Activated CD4-positive, alpha-beta T cell treated with anti-CD3 and anti-CD28 coated beads, Interleukin-2, amount 50 U/mL, for 48 hours (primary cell): ENCODE measurements around the gene SDC1.
"Not testable (repeated sequence)": the region's sequence is repeated elsewhere in the genome, so short reads cannot be mapped to it uniquely, and the experiment has no call there.

ENCODE experiments used
- DNase-seq, 2 experiments: peaks; one replicate each; pipeline ENCODE4 v3.0.0-alpha.2; 2020

Gene SDC1

DNA sequence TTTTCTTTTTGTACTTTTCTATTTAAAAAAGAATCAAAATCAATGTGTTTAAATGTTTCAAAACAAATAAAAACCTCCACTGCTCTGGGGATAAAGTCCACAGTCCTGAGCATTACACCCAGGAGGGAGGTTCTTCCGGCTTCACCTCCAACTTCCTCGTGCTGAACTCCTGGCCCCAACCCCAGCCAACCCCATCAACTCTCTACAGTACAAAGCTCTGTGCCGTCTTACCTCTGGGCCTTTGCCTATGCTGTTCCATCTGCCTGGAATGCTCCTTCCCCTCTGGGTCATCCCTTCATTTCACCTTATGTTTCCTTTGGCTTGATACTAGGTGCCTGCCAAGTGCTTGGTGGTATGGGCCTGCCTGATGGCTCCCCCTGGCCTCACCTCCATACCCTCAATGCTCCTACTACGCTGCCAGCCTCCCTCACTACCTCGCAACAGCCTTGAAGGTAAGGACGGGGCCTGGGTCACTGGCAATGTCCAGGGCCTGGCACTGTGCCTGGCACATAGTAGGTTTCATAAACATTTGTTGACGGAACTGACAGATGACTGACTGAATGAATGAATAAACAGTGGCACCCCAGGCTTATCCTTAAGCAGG lies 28.8 kb downstream of the SDC1 start:
- no peak for DNase-seq

DNA sequence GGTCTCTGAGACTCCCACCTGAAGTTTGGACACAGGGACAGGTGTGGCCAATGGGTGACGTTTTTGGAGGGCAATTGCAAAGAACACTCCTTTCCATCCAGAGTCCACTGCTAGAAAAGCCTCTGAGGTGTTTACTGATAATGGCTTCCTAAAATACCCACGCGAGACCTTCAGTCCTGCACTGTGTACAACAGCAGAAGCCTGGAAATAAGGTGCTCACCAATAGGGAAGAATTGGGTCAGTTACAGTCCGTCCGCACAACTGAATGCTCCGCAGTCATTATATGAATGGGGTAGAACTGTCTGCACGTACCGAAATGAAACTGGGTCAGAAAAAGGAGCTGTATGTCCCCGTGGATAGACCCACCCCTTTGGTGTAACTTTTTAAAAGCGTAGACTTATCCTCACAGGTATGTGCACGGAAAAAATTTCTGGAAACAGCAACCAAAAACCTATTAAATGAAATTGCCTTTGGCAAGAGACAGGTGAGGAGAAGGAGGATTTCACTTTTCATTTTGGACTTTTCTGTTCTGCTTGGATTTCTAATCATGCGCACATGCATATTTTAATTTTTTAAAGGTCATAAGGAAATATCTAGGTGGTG lies 29.4 kb downstream of the SDC1 start:
- no peak for DNase-seq

DNA sequence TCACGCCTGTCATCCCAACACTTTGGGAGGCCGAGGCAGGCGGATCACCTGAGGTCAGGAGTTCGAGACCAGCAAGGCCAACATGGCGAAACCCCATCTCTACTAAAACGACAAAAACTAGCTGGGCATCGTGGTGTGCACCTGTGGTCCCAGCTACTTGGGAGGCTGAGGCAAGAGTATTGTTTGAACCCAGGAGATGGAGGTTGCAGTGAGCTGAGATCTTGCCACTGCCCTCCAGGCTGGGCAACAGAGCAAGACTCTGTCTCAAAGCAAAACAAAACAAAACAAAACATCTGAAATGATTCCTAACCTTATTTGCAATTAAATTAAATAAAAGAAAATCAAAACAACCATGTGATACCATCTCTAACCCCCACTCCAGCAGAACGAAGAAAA lies 29.9 kb downstream of the SDC1 start:
- not testable (repeated sequence) for DNase-seq

DNA sequence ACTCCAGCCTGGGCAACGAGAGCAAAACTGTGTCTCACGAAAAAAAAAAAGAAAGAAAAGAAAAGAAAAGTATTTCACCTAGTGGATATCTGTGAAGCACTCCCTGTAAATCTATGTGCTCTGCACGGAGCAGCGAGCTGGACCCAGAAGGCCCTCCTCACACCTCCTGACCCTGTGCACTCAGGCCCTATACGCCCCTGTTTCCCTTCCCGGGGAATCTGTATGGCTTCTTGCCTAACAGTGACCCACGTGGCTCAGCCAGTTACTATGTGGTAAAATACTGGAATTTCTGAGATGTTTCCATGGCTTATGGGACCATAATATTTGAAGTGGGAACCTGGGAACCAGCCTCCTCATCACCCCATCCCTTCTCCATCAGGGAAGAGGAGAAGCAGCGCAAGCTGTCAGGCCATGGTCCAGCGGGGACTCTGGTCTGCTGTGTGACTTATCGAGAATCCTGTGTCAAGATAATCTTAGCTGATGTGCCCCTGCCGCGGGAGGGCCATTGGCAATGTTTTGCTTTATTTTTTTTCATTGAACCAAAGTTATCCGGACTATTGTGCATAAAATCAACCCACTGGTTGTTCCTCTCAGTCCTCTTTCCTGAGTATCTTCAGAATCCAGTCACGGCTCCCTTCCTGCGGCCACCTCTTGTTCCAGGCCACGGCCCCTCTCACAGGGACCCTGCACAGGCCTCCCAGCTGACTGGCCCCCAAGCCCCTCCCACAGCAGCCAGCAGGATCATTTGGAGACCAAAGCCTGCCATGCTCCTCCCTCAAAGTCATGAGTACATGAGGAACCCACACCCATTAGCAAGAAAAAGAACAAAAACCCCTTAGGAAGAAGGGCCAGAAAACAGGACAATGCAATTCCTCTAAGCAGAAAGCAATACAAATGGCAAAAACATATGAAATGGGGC lies 30.6 kb downstream of the SDC1 start:
- DNase-seq, result no peak

DNA sequence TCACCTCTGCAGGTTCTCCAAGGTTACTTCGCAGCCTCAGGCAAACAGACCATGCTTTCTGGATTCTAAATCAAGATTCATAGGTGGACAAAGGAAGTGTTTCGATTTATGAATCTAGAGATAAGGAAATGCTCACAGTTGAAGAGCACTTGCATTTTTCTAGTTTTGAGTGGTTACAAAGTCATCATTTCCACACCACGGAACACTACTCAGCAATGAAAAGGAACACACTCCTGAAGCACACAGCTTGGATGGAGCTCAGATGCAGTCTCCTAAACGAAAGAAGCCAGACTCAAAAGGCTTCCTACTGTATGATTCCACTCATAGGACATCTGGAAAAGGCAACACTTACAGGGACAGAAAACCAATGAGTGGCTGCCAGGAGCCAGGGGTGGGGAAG lies 31.7 kb downstream of the SDC1 start:
- no peak for DNase-seq

DNA sequence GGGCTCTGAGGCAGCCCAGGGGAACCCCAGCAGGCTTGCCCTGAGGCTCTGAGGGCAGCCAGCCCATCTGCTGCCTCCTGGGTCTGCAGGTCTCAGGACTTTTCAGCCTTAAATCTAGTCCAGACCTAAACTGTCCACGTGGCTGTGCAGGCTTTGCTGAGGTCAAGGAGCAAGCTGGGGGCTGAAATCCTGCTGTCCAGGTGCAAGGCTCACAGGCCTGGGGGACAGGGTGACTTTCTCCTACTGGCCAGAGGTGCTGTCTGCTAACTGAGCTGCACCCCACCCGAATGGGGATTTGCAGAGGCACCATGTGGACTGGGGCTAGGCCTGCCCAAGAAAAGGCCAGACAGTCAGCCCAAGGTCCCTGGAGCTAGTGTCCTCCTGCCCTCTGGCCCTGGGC lies 32.1 kb downstream of the SDC1 start:
- no peak for DNase-seq

DNA sequence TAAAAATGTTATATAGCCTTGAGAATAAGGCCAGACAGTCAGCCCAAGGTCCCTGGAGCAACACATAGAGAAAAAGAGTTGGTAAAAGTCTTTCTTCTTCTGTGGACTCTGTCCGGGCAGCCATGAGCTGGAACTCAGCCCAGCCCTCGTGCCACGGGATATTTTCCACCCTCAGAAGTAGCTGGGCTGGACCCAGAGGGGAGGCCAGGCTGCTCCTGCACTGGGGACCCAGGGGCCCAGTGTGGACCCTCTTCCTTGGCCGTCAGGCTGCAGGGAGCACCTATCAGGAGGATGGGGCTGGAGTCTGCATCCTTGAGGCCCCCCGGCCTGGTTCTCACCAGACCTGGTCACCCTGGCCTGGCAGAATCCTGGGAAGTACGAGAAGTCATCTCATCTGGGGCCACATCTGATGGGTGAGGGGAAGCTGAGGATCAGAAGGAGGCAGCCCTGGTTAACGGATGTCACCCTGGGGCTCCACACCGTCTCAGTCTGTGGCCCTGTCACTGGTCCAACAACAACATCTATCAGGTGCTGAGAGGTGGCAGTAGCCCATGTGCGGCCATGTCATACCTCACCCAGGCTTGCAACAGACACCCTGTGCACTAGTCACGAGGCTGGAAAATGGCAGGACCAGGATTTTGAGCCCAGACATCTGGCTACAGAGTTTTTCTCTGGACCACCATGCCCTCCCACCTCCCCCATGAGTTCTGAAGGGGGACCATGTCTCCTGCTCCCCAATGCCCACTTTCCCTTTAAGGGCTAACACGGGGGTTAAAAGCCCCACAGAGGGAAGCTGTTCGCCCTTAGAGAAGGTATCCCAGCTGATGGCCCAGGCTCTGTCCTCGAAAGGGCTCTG lies 33.0 kb downstream of the SDC1 start:
- no peak for DNase-seq

DNA sequence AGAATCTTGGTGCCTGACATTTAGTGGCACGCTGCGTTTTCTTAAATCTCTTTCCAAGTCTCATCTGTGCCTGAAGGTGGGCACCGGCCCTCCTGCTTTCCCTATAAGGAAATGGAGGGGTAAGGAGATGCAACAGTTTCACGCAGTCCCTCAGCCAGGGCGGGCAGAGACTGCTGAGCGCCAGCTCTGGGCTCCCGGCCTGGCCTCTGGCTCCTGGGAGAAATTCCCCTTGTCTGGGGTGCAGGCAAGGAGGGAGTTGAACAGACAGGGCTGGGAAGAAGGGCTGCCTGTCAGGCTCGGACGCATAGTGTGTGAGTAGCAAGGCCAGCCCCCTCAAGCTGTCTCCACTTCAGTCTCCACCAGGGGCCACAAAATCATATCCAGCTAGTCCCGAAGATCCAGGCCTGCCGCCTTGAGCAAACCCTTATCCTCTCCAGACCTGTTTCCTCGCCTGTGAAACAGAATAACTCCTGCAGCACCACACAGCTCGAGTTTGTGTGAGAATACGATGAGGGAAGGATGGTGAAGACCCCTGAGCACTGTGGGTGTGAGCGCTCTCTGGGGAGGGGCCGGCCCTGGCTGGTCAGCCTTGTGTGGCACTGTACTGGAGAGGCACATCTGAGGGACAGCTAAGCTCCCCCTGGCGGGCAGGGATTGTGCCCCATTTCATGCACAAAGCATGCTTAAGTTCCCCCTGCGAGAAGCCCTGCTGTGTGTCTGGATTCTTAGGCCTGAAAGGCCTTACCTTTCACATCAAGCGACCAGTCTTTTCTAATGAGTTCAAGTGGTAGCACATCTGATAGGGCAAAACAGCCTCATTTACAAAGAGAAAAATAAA lies 33.8 kb downstream of the SDC1 start:
- DNase-seq, result no peak

DNA sequence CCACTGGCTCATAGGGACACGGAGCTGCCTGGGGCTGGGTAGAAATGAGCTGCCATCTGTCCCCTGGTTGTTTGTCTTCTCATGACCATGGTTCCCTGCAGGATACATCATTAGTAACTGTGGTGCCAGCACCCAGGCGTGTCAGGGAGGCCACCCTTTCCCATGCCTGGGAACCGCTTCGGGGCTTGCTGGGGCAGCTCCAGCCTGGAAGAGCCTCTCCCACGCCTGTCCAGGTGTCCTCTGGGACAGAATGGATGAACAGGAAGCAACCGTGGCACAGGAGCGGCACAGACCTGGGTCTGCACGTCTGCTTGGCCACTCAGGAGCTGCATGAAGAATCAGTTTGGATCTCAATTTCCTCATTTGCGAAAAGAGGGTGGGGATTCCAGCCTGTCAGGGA lies 34.8 kb downstream of the SDC1 start:
- no peak for DNase-seq

DNA sequence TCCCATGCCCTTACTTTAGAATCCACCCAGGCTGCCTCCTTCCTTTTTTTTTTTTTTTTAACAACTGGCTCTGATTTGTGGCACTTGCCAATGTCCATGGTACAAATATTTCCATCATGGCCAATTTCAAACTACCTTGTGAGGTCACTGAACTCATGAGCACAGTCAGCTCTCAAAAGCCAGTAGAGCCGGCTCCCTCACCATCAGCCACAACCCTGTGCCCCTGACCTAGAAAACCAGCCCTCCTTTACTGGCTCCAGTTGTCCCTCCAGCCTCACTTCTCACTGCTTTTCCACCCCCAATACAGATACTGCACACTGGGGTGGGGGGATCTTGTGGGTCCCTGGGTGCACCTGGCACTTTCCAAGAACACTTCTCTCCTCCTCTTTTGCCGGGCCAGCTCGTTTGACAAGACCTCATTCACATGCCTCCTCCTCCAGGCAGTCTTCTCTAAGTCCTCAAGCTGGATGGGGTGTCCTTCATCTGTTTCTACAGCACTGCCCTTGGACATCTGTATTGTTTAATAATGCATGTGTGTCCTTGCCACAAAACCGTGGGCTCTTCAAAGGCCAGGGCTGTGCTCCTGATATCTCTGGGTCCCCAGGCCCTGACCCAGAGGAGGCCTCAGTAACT lies 35.5 kb downstream of the SDC1 start:
- DNase-seq, result no peak

DNA sequence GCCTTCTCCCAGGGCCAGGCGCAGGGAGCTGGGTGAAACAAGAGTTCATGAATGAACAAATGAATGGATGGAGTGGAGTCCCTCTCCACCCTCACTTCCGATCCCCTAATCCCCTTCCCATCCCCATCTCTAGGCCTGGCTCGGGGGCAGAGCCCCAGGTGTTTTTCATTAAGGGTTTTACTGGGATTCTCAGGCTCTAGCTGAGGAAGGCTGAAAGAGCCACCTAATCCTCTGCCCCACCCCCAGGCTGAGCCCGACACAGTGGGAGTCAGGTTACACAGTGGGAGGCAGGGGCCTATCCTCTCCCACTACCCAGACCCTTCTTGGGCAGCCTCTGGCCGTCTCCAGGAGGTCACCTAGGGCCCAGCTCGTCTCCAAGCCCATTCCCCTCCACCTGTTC lies 36.1 kb downstream of the SDC1 start:
- DNase-seq, result no peak

DNA sequence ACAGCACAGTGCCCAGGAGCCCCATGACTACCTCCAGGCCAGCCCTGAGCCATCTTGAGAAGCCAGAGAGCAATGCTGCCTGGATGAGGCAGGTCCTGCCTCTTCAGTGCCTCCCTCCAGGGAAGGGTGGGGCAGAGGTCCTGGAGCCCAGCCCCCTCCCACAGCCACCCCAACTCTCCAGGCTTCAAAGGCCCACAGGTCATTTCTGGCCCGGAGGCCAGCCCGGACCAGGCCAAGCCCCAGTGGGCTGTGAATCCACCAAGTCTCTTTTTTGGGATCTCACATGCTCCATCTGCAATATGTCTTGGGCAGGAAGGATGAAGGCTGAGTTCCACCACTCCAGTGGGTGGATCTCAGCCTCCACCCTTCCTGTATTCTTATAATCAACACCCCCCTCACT lies 36.7 kb downstream of the SDC1 start:
- DNase-seq, result no peak

DNA sequence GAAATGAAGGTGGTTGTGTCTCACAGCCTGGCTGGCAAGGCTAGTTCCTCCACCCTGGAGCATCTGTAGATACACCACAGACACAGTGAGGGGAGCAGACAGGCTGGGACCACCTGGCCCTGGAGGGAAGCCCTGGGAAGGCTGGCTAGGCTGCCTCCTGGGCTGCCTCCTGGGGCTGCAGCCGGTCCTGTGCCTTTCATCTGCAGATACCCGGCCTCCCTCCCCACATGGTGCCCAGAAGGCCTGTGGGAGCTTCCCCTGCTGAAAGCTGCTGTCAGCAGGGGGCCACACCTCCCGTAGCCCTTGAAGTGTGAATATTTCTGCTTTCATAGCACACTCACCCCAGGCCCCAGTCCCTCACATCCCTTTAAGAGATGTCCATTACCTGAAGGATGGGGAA lies 37.6 kb downstream of the SDC1 start:
- no peak for DNase-seq

DNA sequence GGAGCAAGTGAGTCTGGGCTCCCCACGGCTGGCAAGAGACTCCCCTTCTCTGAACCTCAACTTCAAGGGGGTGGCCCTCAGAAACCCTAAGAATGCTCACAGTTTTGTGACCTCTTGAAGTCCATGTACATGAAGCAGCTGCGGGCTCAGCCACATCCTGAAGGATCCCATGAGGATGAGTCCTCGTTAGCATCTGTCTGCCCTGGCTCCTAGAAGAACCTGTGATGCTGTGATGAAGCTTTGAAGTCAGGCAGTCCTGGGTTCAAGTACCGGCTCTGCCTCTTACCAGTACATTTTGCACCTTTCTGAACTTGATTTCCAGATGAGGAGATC lies 38.1 kb downstream of the SDC1 start:
- DNase-seq, result no peak

DNA sequence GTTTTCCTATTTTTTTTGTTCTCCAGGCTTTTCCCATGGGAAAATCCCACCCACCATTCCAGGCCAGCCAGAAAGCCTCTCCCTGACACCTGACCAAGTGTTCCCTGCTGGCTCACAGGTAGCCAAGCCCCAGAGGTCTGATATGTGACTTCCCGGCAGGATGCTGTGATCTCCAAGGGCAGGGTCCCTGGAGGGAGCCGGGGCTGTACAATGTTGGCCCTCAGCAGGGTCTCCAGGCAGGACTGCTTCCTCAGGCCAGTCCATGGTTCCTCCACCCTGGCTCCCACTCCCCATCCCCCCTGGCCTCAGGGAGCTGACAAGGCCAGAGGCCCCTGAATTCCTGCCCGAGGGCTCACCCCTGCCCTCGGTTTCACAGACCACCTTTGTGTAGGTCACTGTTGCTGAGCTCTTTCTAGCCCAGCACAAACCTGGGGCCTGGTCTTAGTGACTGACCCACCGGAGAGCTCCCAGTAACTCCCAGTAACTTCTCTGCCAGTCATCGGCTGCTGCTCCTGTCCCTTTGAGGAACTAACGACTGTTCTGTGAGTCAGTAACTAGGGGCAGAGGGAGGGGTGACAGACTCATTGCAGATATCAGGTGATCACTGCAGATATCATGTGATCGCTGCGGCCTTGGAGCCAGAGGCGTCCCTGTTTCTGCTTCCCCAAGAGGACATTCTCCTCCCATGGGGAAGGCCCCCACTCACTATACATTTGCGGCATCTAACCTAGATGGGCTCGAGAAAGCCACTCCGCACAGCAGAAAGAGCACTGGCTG lies 38.7 kb downstream of the SDC1 start:
- DNase-seq, result no peak

DNA sequence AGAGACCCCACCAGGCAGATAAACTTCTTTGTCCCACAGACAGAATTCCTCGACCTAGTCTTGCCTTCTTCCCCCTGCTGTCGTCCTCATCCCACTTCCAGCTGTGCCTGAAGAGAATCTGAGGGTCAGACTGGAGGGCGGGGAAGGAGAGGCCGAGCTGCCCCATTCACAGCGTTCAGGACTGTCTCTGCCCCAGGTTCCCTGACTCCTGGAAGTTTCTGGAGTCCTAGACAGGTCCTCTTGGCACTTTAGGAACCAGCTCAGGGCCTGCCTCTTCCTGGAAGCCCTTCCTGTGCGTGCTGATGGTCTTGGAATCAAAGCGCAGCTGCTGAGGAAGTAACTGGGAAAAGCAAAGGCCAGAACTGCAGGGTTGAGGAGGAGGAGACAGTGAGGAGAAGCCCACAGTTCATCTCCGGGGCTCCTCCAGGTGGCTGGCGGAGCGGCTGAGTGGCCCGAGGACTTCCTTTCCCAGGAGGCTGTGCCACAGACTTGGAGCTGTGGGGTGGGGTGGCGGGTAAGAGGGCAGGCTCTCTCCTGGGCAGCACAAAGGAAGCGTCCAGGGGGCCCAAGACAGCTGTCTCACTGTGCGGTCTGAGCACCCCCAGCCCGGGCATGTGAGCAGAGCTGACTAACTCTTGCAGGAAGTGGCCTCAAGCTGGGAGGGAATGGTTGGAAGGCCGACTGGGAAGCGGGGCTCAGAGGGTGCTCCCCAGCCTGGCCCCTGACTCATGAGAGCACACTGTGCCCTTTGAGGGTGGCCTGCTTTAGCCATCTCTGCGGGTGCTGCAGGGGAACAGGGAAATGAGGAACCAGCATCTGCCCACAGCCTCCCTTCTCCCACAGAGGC lies 39.5 kb downstream of the SDC1 start:
- DNase-seq, result no peak

DNA sequence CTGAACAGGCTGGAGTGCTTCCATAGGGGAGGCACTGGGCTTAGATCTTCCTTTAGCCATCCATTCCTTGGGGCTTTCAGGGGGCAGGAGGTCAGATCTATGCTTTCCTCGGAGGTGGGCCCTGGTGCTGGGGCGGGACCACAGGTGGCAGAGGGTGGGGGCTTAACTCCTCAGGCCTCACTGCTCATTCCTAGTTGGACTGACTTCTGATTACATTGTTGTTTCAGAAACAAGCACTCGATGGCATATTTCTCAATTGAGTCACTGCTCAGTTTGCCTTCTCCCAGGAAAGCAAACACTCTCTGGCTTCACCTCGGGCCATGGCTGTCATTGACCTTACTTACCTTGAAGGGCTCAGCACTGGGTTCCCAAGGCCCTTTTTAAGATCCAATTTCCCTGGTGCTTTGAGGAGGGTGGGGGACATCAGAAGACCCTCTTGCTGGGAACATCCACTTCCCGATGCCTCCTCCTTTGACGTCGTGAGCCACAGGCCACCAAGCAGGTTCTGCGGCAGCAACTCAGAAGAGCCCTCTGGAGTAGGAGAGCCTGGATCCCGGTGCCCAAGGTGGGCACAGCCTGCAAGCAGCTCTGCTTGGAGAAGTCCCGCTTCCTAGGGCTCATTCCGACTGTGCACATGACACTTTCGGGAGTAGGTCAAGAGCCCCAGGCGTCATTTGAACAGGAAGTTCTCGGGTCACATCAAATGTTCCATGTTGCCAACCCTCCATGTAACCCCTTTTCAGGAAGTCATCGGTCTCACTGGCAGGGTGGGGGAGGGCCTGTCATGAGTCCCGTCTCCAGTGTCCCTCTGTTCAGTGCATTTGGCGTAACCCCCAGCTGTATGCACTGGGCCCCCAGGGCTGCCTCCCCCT lies 40.6 kb downstream of the SDC1 start:
- no peak for DNase-seq

DNA sequence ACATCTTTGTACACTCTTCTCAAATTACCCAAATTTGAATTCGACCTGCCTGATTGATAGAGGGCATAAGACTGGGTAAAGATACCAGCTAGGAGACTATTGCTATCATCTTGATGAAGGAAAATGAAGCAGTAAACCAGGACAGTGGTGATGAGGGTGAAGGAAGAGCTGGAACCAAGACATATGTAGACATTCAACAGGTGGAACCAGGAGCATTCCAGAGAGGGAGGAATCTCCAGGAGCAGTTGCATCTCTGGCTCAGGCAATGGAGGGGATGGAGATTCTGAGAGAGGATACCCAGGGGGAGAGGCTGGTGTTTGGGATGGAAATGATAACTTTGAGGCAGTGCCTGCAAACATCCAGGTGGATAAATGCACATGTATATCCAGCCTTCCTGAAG lies 41.6 kb downstream of the SDC1 start:
- no peak for DNase-seq
